ENCODE measurements around the gene TAF11. TPM values are rescaled to one million over a fixed set of nuclear protein-coding genes. Genes with fewer than 3 reads are reported as not detected.
A peak's percentile ranks its signal among the peaks of the same experiment; 100 is the strongest.

TAF11 gene
- polyA plus RNA-seq, 3 donors = 22.9 to 29.9 (median 26.0) TPM

GRCh38 chr6:34860776-34861175 is 27.1 kb downstream of the TAF11 start:
- H3K4me2 ChIP-seq (replicated peaks; ENCODE audit: extremely low read depth, low read length, poor library complexity, severe bottlenecking) = no peak overlapping the region
- Mint-ChIP-seq H3K4me1 (no peaks in the 10 kb centered on the region), H3K36me3 (peaks cover 74 to 83% of the 10 kb centered on the region in 2 donors), H3K27ac (peak overlapping the region in 2 of 7 donors; percentile 63 to 74), H3K4me3 (no peak overlapping the region), H3K27me3 (ENCODE audit: low read depth in 3 of 3) (no peaks in the 10 kb centered on the region), H3K9me3 (no peaks in the 10 kb centered on the region)
- no peak overlapping the region for H2AFZ ChIP-seq (ENCODE audit: insufficient read depth, low read depth, low read length, poor library complexity, severe bottlenecking)
- intact Hi-C loops (cut with micrococcal nuclease) = no loop called here
- H4K20me1 ChIP-seq (ENCODE audit: insufficient read depth, low read length) = no peaks in the 10 kb centered on the region
- no peaks in the 10 kb centered on the region for H3K4me1 ChIP-seq (ENCODE audit: control insufficient read depth in 1 of 2, insufficient read depth in 2 of 2, low read length in 2 of 2)
- H3K9me3 ChIP-seq (replicated peaks in 1 of 2; ENCODE audit: control insufficient read depth in 1 of 2, insufficient read depth in 1 of 2, low read length in 2 of 2) = no peaks in the 10 kb centered on the region
- no peak overlapping the region for H3K27ac ChIP-seq (ENCODE audit: low read depth in 1 of 2, low read length in 2 of 2)
- H3K9ac ChIP-seq (ENCODE audit: insufficient read depth, low read length, poor library complexity, severe bottlenecking) = no peak overlapping the region
- TF ChIP-seq CTCF (IDR thresholded peaks at IDR 0.05) = no peak
- H3K36me3 ChIP-seq (replicated peaks in 1 of 2; ENCODE audit: control insufficient read depth in 1 of 2, insufficient read depth in 2 of 2, low read length in 2 of 2) = peaks cover 63 to 93% of the 10 kb centered on the region in 2 donors
- no peak overlapping the region for H3K4me3 ChIP-seq (replicated peaks in 1 of 3; ENCODE audit: low read depth in 2 of 3, low read length in 3 of 3)
- no peak for DNase-seq
- H3K79me2 ChIP-seq (ENCODE audit: insufficient read depth, low read length) = no peaks in the 10 kb centered on the region
- no peaks in the 10 kb centered on the region for H3K27me3 ChIP-seq (ENCODE audit: control insufficient read depth in 2 of 2, insufficient read depth in 2 of 2, low read length in 2 of 2)
- WGBS (ENCODE audit: insufficient coverage) = no CpG with 5 or more reads among the region's 1 CpG

DNA sequence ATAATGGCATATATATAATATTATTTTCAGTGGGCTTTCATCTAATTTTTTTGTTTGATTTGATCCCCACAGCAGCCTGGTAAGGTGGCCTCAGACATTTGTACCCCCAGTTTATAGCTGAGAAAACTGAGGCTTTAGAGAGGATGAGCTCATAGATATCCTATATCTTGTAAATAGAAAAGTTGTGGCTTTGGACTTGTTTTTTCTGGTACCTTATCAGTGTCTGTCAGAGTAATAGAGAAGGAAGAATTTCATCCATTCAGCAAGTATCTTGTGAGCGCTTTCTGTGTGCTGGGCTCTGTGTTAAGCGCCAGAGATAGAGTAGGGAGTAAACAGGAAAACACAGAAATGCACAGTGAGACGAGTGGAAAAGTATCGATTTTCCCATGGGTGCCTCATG is 27.9 kb downstream of the TAF11 start:
- no peak overlapping the region for H3K27ac Mint-ChIP-seq
- no peak overlapping the region for H3K9ac ChIP-seq (ENCODE audit: insufficient read depth, low read length, poor library complexity, severe bottlenecking)
- no peak overlapping the region for H3K4me3 ChIP-seq (replicated peaks in 1 of 3; ENCODE audit: low read depth in 2 of 3, low read length in 3 of 3)
- H3K9me3 Mint-ChIP-seq = no peaks in the 10 kb centered on the region
- H3K36me3 Mint-ChIP-seq = peaks cover 77 to 85% of the 10 kb centered on the region in 2 donors
- WGBS (ENCODE audit: insufficient coverage) = 96% methylated on average over 4 of the region's 4 CpGs
- intact Hi-C loops (cut with micrococcal nuclease) = no loop called here
- peaks cover 66 to 93% of the 10 kb centered on the region in 2 donors for H3K36me3 ChIP-seq (replicated peaks in 1 of 2; ENCODE audit: control insufficient read depth in 1 of 2, insufficient read depth in 2 of 2, low read length in 2 of 2)
- H3K27me3 ChIP-seq (ENCODE audit: control insufficient read depth in 2 of 2, insufficient read depth in 2 of 2, low read length in 2 of 2) = no peaks in the 10 kb centered on the region
- no peaks in the 10 kb centered on the region for H3K4me1 Mint-ChIP-seq
- no peak overlapping the region for H3K4me2 ChIP-seq (replicated peaks; ENCODE audit: extremely low read depth, low read length, poor library complexity, severe bottlenecking)
- H3K27me3 Mint-ChIP-seq (ENCODE audit: low read depth in 3 of 3) = no peaks in the 10 kb centered on the region
- no peak for TF ChIP-seq CTCF (IDR thresholded peaks at IDR 0.05)
- no peak for DNase-seq
- no peaks in the 10 kb centered on the region for H3K9me3 ChIP-seq (replicated peaks in 1 of 2; ENCODE audit: control insufficient read depth in 1 of 2, insufficient read depth in 1 of 2, low read length in 2 of 2)
- no peak overlapping the region for H3K4me3 Mint-ChIP-seq
- H3K79me2 ChIP-seq (ENCODE audit: insufficient read depth, low read length) = no peaks in the 10 kb centered on the region
- no peaks in the 10 kb centered on the region for H3K4me1 ChIP-seq (ENCODE audit: control insufficient read depth in 1 of 2, insufficient read depth in 2 of 2, low read length in 2 of 2)
- H3K27ac ChIP-seq (ENCODE audit: low read depth in 1 of 2, low read length in 2 of 2) = no peak overlapping the region
- no peak overlapping the region for H2AFZ ChIP-seq (ENCODE audit: insufficient read depth, low read depth, low read length, poor library complexity, severe bottlenecking)
- no peaks in the 10 kb centered on the region for H4K20me1 ChIP-seq (ENCODE audit: insufficient read depth, low read length)
